GM13977 (cell line): Measurements from ENCODE around the gene NUP214.

Experiments
- DNase-seq: peaks from one replicate; pipeline ENCODE4 v3.0.0; 2012; ENCODE audit warnings: low spot score
- CTCF ChIP-seq: IDR thresholded peaks from 2 replicates; pipeline ENCODE4 v1.5.1; 2012; ENCODE audit warnings: mild to moderate bottlenecking, control low read depth; ENCODE audit not compliant: insufficient read depth; ENCODE audit errors: extremely low read depth, missing control alignments
- in situ Hi-C: fragments of 300-500 bp; cut with MboI; formaldehyde crosslinking; loops from one replicate; pipeline ENCODE4 v1.12.0; 2022; ENCODE audit warnings: low sequenced_read_pairs, low pct_unique_long_range_greater_than_20kb, mixed read lengths, inconsistent platforms; ENCODE audit not compliant: unreplicated experiment

NUP214 gene

GRCh38 chr9:131281119-131281965 is 156.0 kb downstream of the NUP214 start:
- DNase-seq = no peak
- in situ Hi-C loops = no loop called here
- no peak for TF ChIP-seq CTCF

GRCh38 chr9:131282175-131282574 is 156.8 kb downstream of the NUP214 start:
- in situ Hi-C loops = no loop called here
- no peak for DNase-seq
- TF ChIP-seq CTCF = no peak

GRCh38 chr9:131282688-131283422 is 157.5 kb downstream of the NUP214 start:
- no peak for TF ChIP-seq CTCF
- in situ Hi-C loops = no loop called here
- DNase-seq = no peak
